ENCODE measurements around the gene SLC25A6. TPM values are rescaled to one million over a fixed set of nuclear protein-coding genes. Genes with fewer than 3 reads are reported as not detected.

SLC25A6 gene
- total RNA-seq, 1 experiment from 2014 or later: 178 TPM

DNA sequence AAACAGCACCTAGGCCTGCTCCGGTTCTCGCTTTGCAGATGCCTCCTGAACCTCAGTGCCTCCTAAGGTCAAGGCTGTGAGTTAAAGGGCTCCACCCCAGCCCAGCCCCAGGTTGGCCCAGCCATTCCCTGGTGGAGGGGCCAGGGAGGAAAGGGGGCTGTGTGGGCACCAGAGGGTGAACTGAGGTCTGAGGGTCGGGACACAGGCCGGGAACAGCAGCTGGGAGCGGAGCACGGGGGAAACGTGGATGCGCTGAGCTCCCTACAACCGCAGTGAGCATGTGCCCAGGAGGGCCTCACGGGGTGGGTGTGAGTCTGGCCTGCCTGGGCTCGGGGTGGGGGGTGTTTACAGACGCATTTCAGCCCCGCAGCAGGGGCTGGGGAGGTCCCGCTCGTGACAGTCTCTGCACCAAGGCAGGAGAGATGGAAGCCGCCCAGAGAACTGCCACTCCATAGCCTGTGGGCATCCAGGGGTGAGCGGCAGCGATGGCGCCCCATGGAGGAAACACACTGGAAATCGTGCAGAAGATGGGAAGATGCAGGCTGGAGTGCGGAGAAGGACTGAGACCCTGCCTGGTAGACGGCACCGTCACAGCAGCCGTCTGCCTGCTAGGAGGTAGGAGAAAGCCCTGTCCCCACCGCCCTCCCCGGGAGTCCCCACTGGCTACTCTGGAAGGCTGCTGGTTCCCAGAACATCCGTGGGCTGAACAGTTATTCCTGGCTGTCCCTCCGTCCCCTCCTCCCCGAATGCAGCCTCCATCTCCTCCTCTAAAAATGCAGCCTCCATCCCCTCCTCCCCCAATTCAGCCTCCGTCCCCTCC is 9.9 kb upstream of the SLC25A6 start:
- Histone ChIP-seq H2AFZ (no peak overlapping the region), H3K4me2 (no peak overlapping the region), H4K20me1 (ENCODE audit: insufficient read depth) (no peaks in the 10 kb centered on the region), H3F3A (ENCODE audit: insufficient read depth, low read depth) (no peaks in the 10 kb centered on the region), H3K9me3 (ENCODE audit: insufficient read depth, low read depth) (no peaks in the 10 kb centered on the region; the same call in 1 of the 2 replicates), H3K4me1 (replicated peaks; ENCODE audit: insufficient read depth) (no peaks in the 10 kb centered on the region), H3K27ac (no peak overlapping the region), H3K9me2 (ENCODE audit: insufficient read depth) (no peaks in the 10 kb centered on the region), H3K4me3 (no peak overlapping the region), H3K27me3 (ENCODE audit: insufficient read depth, low read depth) (no peaks in the 10 kb centered on the region), H3K79me2 (ENCODE audit: low read depth) (no peaks in the 10 kb centered on the region), H3K36me3 (ENCODE audit: low read depth) (peaks cover 33% of the 10 kb centered on the region)
- CTCF ChIA-PET: no interaction called here
- DNase-seq: no peak
- no peak for TF ChIP-seq EZH2 (IDR thresholded peaks at IDR 0.05; ENCODE audit: low read depth)
- TF ChIP-seq, protein P1, sequence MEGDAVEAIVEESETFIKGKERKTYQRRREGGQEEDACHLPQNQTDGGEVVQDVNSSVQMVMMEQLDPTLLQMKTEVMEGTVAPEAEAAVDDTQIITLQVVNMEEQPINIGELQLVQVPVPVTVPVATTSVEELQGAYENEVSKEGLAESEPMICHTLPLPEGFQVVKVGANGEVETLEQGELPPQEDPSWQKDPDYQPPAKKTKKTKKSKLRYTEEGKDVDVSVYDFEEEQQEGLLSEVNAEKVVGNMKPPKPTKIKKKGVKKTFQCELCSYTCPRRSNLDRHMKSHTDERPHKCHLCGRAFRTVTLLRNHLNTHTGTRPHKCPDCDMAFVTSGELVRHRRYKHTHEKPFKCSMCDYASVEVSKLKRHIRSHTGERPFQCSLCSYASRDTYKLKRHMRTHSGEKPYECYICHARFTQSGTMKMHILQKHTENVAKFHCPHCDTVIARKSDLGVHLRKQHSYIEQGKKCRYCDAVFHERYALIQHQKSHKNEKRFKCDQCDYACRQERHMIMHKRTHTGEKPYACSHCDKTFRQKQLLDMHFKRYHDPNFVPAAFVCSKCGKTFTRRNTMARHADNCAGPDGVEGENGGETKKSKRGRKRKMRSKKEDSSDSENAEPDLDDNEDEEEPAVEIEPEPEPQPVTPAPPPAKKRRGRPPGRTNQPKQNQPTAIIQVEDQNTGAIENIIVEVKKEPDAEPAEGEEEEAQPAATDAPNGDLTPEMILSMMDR (conservative IDR thresholded peaks at IDR 0.05): no peak
- POLR2A ChIA-PET (ENCODE audit: unreplicated experiment): no interaction called here
- no TSS peak for BruUV-seq (replicated peaks)
- intact Hi-C loops (cut with micrococcal nuclease; ENCODE audit: unreplicated experiment): no loop called here

DNA sequence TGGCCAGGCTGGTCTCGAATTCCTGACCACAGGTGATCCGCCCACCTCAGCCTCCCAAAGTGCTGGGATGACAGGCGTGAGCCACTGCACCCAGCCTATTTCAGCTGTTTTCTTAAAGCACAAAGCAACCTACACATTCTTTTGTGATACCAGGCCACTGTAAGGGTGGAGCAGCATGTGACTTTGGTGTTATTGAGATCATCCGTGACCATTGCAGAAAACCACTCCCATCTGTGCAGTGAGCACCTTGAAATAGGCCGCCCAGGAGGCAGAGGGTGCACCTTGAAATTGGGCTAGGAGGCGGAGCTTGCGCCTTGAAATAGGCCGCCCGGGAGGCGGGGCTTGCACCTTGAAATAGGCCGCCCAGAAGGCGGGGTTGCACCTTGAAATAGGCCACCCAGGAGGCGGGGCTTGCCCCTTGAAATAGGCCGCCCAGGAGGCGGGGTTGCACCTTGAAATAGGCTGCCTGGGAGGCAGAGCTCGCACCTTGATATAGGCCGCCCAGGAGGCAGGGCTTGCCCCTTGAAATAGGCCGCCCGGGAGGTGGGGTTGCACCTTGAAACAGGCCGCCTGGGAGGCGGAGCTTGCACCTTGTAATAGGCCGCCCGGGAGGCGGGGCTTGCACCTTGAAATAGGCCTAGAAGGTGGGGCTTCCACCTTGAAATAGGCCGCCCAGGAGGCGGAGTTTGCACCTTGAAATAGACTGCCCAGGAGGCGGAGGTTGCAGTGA is 9.0 kb upstream of the SLC25A6 start:
- H3K4me2 ChIP-seq: no peak overlapping the region
- no peak for DNase-seq
- no peaks in the 10 kb centered on the region for H3K4me1 ChIP-seq (replicated peaks; ENCODE audit: insufficient read depth)
- H3K27ac ChIP-seq: no peak overlapping the region
- H3K79me2 ChIP-seq (ENCODE audit: low read depth): peaks cover under 1% of the 10 kb centered on the region; the same call in 1 of the 2 replicates
- BruUV-seq (replicated peaks): no TSS peak
- H3K9me3 ChIP-seq (ENCODE audit: insufficient read depth, low read depth): no peaks in the 10 kb centered on the region; the same call in 1 of the 2 replicates
- no peak overlapping the region for H3K4me3 ChIP-seq
- peaks cover 27% of the 10 kb centered on the region for H3K36me3 ChIP-seq (ENCODE audit: low read depth)
- ChIA-PET POLR2A (ENCODE audit: unreplicated experiment) (no interaction called here), CTCF (no interaction called here)
- intact Hi-C loops (cut with micrococcal nuclease; ENCODE audit: unreplicated experiment): no loop called here
- H2AFZ ChIP-seq: no peak overlapping the region
- H3K27me3 ChIP-seq (ENCODE audit: insufficient read depth, low read depth): no peaks in the 10 kb centered on the region
- H3K9me2 ChIP-seq (ENCODE audit: insufficient read depth): no peaks in the 10 kb centered on the region
- H4K20me1 ChIP-seq (ENCODE audit: insufficient read depth): no peaks in the 10 kb centered on the region
- TF ChIP-seq EZH2 (IDR thresholded peaks at IDR 0.05; ENCODE audit: low read depth): no peak
- TF ChIP-seq, protein P1 (conservative IDR thresholded peaks at IDR 0.05): no peak
- H3F3A ChIP-seq (ENCODE audit: insufficient read depth, low read depth): no peaks in the 10 kb centered on the region

DNA sequence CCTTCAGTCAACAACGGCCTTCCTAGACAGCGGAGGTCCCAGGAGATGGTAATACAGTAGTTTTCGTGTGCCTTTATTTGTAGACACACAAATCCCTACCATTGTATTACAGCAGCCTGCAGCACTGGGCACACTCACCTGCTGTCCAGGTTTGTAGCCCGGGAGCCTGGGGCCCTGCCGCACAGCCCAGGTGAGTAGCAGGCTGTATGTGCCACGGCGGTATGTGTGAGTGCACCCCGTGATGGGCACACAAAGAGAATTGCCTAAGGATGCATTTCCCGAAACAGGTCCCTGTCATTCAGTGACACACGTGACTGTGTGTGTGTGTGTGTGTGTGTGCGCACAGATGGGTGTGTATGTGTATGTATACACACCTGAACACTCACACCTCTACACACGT is 8.1 kb upstream of the SLC25A6 start:
- Histone ChIP-seq H3K9me2 (ENCODE audit: insufficient read depth) (no peaks in the 10 kb centered on the region), H3K27me3 (ENCODE audit: insufficient read depth, low read depth) (no peaks in the 10 kb centered on the region), H3K4me2 (no peak overlapping the region), H2AFZ (no peak overlapping the region), H3F3A (ENCODE audit: insufficient read depth, low read depth) (no peaks in the 10 kb centered on the region), H3K4me1 (replicated peaks; ENCODE audit: insufficient read depth) (no peaks in the 10 kb centered on the region), H3K79me2 (ENCODE audit: low read depth) (peaks cover 10% of the 10 kb centered on the region), H3K9me3 (ENCODE audit: insufficient read depth, low read depth) (no peaks in the 10 kb centered on the region), H3K27ac (no peak overlapping the region), H4K20me1 (ENCODE audit: insufficient read depth) (0 out of 2 replicates have a peak, but pooled peaks cover 4% of the 10 kb centered on the region), H3K36me3 (ENCODE audit: low read depth) (peaks cover 18% of the 10 kb centered on the region), H3K4me3 (no peak overlapping the region)
- DNase-seq: no peak
- intact Hi-C loops (cut with micrococcal nuclease; ENCODE audit: unreplicated experiment): no loop called here
- ChIA-PET CTCF (no interaction called here), POLR2A (ENCODE audit: unreplicated experiment) (no interaction called here)
- TF ChIP-seq, protein P1 (conservative IDR thresholded peaks at IDR 0.05): no peak
- no peak for TF ChIP-seq EZH2 (IDR thresholded peaks at IDR 0.05; ENCODE audit: low read depth)
- BruUV-seq (replicated peaks): no TSS peak
